Stimulated activated naive CD4-positive, alpha-beta T cell (primary cell): Measurements from ENCODE around the gene CAPZB.

ENCODE experiments used
- DNase-seq, 6 experiments: peaks; one replicate each; lab custom pipeline; 2025; lab: John Stamatoyannopoulos, UW

Gene CAPZB

DNA sequence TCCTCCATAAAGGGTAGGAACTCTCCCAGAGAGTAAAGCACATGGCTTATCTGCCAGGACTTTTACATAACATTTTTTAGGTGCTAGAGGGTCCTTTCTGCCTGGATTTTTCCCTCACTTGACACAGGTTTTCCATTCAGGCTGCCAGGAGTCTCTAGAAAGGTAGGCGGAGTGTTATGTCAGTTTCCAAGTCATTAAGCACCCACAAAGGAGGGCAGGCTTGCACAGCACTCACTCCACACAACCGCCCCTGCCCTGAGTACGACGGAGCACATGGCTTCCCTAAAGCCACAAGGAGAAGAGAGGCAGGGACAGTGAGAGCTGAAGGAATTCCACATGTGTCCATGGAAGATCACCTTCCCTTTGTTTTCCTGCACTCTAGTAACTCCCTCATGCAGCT is 55.7 kb downstream of the CAPZB start:
- DNase-seq: no peak

GRCh38 chr1:19427087-19427781 is 58.1 kb downstream of the CAPZB start:
- DNase-seq: no peak

DNA sequence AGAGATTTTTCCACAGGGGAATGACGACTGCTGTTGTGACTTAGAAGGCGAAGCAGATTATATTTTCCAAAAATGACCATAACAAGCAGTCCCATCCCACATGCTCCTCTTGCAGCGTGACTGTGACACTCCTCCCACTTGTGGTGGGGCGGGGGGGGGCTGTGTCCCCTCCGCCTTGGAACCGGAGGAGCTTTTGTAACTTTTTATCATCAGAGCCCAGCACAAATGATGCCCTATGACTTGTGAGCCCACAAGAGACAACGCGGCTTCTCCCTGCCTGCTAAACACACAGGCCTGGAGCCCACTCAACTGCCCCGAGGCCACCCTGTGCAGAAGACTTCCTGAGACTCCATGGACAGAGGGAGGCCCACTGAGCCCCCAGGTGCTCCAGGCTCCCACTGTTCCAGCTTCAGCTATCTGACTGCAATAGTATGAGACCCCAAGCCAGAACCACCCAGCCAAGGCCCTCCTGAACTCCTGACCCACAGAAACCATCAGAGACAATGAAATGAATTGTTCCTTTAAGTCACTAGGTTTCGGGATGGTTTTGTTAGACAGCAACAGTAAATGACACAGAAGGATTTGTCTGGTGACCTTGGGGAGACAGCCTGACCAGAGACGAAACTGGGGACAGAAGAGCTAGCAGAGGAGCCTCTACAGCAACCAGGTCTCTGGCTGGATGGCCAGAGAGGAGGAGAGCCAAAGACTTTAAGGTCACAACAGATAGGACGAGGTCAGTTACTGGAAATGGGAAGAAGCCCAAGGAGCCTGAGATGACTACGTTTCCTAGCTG is 58.8 kb downstream of the CAPZB start:
- no peak for DNase-seq

DNA sequence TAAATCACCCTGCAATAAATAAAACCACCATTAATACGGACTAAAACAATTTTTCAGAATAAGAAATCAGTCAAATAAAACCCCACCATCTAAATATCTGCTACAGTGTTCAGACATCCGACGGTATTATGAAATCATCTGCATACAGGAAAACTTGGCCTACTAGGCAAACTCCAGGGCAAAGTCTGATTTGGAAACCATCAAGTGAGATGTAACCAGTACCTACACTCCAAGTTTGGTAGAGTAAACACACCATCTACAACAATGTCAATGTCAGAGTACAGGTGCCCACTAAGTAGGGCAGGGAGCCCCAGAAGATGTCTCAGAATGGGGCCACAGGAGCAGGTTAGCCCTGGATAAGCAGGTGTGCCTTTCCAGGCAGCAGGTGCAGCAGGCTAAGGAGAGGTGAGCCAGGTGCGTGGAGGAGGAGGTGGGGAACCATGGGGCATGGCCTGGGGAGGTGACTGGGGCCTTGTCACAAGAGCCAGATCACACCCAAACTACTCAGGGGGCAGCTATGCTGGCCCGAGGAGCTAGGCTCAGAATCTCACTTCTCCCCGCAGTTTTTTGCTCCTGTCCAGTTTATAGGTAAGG is 59.6 kb downstream of the CAPZB start:
- no peak for DNase-seq

DNA sequence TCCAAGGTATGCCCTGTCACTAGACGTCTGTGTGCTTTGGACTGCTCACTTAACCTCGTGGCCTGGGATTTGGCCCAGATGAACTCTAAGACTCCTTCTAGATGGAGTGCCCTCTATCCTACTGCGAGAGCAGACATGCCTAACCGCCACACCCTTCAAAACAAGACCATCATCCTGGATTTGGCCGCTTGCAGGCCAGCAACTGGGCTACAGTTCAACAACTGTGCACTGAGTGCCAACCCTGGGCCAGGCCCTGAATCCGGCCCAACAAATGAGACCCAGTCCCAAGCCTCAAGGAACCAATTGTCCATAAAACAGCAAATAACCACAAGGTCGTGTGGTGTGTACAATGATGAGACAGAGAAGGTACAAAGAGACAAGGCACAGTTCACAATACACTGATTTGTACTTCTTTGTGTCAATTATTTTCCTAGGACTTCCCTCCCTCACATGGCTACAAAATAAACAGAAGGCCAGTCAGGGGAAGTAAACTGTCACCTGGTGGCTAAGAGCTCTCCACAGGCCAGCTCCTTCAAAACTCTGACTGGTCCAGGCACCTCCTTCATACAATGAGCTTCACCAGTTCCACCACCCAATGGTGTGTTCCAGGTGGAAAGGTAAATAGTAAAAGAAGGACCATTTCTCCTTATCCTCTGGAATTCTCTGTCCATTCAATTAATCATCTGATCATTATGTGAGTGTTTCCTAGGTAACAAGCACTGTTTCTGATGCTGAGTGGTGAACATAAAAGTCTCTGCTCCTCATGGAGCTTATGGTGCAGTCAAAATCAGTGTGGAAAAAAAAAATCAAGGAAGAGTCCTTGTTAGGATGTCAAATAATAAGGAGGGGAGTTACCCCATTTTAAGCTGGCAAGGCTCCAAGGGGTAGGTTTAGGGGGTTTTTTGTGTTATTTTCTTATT is 60.4 kb downstream of the CAPZB start:
- DNase-seq: no peak

- DNase-seq: no peak
Observed at GRCh38 chr1:19423130-19423529, 62.2 kb downstream of the CAPZB start.

DNA sequence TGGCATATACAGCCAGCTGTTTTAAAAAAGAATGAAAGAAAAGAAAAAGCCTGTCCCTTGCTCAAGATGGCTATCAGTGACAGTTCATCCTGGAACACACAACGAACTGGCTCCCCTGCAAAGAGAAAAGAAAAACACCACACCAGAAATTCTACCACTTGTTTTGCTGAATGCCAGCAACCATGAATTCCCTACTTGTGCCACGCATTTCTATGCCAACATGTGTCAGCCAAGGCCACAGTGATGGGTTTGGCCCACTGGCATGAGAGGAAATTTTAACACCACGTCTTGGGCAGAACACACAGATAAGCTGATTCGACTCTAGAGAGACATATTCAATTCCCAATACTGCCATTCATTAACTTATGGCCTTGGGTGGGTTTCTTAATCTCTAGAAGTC is 64.0 kb downstream of the CAPZB start:
- DNase-seq: no peak

- no peak for DNase-seq
Observed at GRCh38 chr1:19420606-19421005, 64.7 kb downstream of the CAPZB start.

DNA sequence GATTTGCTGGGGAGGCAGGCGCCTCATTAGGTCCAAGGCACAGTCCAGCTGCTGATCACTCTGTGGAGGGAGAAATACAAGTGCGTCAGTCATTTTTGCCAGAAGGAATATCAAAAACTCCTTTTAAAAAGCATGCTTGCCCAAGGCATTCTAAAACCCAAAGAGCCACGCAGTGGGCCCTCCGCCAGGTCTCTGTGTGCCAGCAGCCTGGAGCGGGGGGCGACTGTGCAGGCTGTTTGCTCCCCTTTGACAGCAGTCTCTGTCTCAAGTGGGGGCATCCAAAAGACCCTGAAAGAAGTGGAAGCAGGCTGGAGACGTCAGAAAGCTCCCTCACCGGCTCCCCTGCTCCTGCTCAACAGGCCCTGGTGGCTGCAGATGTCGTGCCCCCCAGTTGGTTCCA is 65.6 kb downstream of the CAPZB start:
- DNase-seq: no peak

- DNase-seq: no peak
Observed at GRCh38 chr1:19418503-19418971, 66.8 kb downstream of the CAPZB start.

- DNase-seq: no peak
Observed at GRCh38 chr1:19416921-19417470, 68.3 kb downstream of the CAPZB start.

DNA sequence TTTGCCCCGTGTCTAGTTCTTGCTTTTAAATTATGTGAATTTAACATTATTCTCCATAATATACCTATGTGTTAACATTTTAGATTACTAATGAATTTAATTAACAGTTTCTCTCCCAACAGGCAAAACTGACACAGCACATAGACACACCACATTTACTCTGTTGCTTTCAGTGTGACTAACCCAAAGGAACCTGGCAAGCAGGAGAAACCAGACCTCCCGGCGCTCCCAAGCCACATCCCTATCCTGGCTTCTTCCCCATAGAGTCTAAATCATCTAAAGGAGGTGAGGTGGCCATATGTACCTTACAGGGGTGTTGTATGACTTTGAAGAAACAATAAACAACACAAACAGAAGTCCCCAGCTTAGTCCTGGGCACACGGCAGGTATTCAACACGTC is 69.2 kb downstream of the CAPZB start:
- no peak for DNase-seq

DNA sequence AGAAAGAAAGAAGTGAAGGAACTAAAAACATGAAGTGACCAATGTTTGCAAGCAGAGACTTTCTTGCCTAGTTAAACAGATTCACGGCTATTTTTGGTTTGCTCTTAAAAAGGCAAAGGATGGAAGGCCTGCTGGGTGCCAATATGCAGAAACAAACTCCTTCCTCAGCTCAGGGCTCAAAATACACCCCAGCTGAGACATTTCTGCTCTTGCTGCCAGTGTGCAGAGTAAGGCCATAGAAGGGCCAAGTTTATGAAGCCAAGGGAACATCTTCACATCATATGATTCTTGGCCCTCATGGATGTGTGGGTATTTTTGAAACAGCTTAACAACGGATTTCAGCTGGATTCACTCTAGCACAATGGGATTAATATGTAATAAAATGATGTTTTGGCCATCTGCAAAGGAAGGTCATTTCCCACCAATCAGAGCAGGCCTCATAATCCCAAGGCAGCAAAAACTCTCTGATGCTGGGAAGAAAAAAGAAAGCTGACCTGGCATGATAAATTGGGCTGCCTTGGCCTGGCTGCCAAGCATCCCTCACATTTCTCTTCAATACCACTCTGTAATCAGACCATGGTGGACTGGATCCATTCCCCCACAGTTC is 70.7 kb downstream of the CAPZB start:
- DNase-seq: no peak

DNA sequence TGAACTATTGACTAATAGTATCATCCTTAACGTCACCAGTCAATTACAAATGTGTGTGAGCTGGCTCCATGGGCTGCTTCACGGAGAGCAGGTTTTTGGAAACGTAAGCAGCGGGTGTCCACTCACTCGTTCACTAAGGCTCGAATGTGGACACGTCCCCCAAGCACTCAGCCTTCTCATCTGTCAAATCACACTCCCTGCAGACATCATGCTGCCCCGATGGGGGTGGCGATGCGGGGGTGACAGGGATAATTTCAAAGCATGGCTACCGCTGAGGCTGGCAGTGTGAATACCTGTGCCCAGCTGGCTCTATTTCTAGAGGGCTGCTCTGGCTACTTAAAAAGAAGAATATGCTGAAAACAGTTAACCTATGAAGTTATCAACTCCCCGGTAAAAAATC is 71.3 kb downstream of the CAPZB start:
- DNase-seq: no peak

- no peak for DNase-seq
Observed at GRCh38 chr1:19412654-19413053, 72.7 kb downstream of the CAPZB start.

- DNase-seq: no peak
Observed at GRCh38 chr1:19411612-19412011, 73.7 kb downstream of the CAPZB start.

GRCh38 chr1:19410393-19410792 is 74.9 kb downstream of the CAPZB start:
- DNase-seq: no peak

DNA sequence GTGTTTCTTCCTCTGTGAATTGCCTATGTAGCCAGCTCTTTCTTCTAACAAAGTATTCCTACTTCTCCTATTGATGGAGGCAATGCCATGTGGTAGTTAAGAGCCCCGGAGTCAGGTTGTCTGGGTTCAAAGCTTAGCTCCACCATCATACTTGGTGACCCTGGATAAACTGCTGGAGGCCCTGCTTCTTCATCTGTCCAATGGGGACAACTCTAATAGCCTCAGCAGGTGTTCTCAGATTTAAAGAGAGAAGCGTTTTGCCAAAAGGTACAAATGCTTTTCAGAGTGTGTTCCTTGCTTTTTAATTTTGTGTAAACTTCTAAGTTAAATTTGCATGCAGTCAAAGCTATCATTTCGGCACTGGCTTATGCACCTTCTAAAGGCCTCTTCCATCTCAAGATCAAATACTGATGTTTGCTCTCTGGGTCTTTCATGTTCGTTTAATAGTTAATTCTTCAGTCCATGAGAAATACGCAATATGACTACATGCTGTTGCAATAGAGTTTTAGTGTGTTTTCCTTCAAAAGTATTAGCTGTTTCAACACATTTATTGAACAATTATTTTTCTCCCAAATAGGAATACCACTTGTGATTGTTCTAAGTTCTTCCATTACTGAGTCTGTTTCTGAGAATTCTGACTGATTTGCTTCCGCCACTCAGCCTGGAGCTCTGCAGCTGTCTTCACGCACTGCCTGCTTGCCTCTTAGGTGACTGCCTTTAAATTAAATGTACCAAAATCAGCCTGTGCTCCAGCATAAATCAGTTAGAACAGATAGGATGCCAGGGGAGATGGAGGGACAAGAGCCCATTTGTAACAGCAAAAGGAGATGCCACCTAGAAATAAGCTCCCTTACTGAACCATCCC is 75.6 kb downstream of the CAPZB start:
- DNase-seq: no peak

GRCh38 chr1:19407494-19408096 is 77.7 kb downstream of the CAPZB start:
- no peak for DNase-seq

DNA sequence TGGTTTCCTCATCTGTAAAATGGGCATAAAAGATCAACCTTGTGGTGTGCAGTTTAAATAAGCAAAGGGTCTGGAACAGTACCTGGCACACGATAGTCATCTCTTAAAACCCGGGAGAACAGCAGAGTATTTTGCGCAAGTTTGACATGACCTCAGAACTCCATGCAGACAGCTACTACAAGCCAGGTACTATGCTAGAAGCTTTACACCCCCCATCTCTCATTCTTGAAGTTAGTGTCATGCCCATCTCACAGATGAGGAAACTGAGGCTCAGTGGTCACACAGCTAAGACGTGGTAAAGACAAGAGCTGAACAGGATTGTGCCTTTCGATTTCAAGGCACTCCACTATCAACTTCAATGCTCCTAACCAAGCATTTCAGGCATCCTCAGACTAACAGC is 78.7 kb downstream of the CAPZB start:
- DNase-seq: no peak
